Heart right ventricle (tissue), 16 donors: ENCODE measurements around the gene RBM42. TPM values are rescaled to one million over a fixed set of nuclear protein-coding genes. Genes with fewer than 3 reads are reported as not detected.

ENCODE experiments used
- ATAC-seq, 8 donors: fragments of 200-7000 bp; cut with Tn5 transposase; one replicate each; pipeline ENCODE4 v1.9.1; 2020; ENCODE audit warnings: mild to moderate bottlenecking in 8 of 8, moderate library complexity in 8 of 8, moderate number of reproducible peaks in 1 of 8
- DNase-seq, 2 donors: peaks; one replicate each; pipeline ENCODE4 v3.0.0-alpha.2; 2020
- H3K27ac ChIP-seq, 10 donors: fragments of 200-600 bp; sonication (generic) in 2 of 10; one replicate each; pipeline versions ENCODE4 v1.5.0 to v1.8.0; 2020 to 2022; ENCODE audit warnings: mild to moderate bottlenecking in 3 of 10
- H3K27me3 ChIP-seq, 7 donors: fragments of 200-600 bp; one replicate each; pipeline ENCODE4 v1.8.0; 2021 to 2022; ENCODE audit warnings: mild to moderate bottlenecking in 2 of 7
- H3K36me3 ChIP-seq, 9 donors: fragments of 200-600 bp; sonication (generic) in 1 of 9; one replicate each; pipeline versions ENCODE4 v1.5.0 to v1.8.0; 2020 to 2022; ENCODE audit warnings: mild to moderate bottlenecking in 2 of 9
- H3K4me1 ChIP-seq, 9 donors: fragments of 200-600 bp; sonication (generic) in 1 of 9; one replicate each; pipeline versions ENCODE4 v1.5.0 to v1.8.0; 2020 to 2022; ENCODE audit warnings: mild to moderate bottlenecking in 4 of 9
- H3K4me3 ChIP-seq, 10 donors: fragments of 200-600 bp; sonication (generic) in 2 of 10; one replicate each; pipeline versions ENCODE4 v1.5.0 to v1.8.0; 2020 to 2022; ENCODE audit warnings: mild to moderate bottlenecking in 7 of 10, moderate library complexity in 2 of 10
- H3K9me3 ChIP-seq, 11 donors: fragments of 200-600 bp in 10 of 11; sonication (generic) in 2 of 11; one replicate each; pipeline versions ENCODE4 v1.5.0 to v1.8.0; 2013 to 2022; ENCODE audit warnings: mild to moderate bottlenecking in 2 of 11, control low read depth in 1 of 11, moderate library complexity in 1 of 11
- CTCF ChIP-seq, 9 donors: fragments of 200-600 bp; sonication (generic) in 2 of 9; IDR thresholded peaks; one replicate each; pipeline versions ENCODE4 v1.5.0 to v1.8.0; 2021 to 2022; ENCODE audit warnings: antibody characterized with exemption in 9 of 9, mild to moderate bottlenecking in 5 of 9, moderate library complexity in 1 of 9
- WGBS, 2 donors: extraction: QIAGEN DNeasy Blood & Tissue Kit; methylation state at CpG; one replicate each; pipeline ENCODE4 v1.1.7; 2013; ENCODE audit warnings: inconsistent platforms in 1 of 2; 5-methylcytosine and 5-hydroxymethylcytosine counted together
- intact Hi-C, 10 donors: fragments of 100-400 bp; cut with DNase I; formaldehyde crosslinking; loops; one replicate each; pipeline versions ENCODE4 v1.11.1 to v1.14.2; 2022
- polyA plus RNA-seq, 2 donors: library from polyadenylated mRNA; stranded (reverse); fragments of 200-250 nt; gene quantifications; one replicate each; pipeline ENCODE4 v1.2.3, GENCODE V29; 2013
- total RNA-seq, 10 donors: library from RNA; stranded (reverse); fragmentation: NEBNext Ultra II Directional in 3 of 10; extraction: Animal tissue kit (Norgen Biotek cat#: 25700) in 3 of 10; gene quantifications; one replicate each; pipeline versions ENCODE4 v1.2.1 to v1.2.4, GENCODE V29; 2021 to 2023
- donor health status: Arrhythmogenic right ventricular cardiomyopathy.
- donor health status: ischemic (EF 13 %, LVEDD 7.1; RV severe dilation, severe dysfunction).
- donor health status: healthy with polysubstance abuse.
- donor health status: DM: no; HTN: yes; CAD: no.
- donor health status: DM: no; HTN: no; CAD: no.
- donor health status: ischemic (EF 25% LVEDD 6.9; RV normal size, moderate dysfunction).
- donor health status: ischemic (EF 25% LVEDD 5.7; RV mildly dilated, moderate dysfunction).
- donor health status: healthy.
- donor health status: DM: yes; HTN: yes; CAD: no.
- donor health status: Ischemic cardiomyopathy.
- donor health status: ischemic (EF 35%, LVEDD 5.7; RV mildly dilated, moderate dysfunction).
- donor health status: nonischemic (EF 11% LVEDD 7.7; RV severe dilation, severe dysfunction).
- donor health status: DM: yes; HTN: yes; CAD: no.
- donor health status: PGD.
- donor health status: ischemic (EF 29% LVEDD 5.4; RV normal size, mild dysfunction).
- donor health status: nonischemic (EF 23%, LVEDD 6.1; RV moderate dilation, normal function).

Gene RBM42
- total and polyA plus RNA-seq, 12 donors = 43.5 to 93.1 (median 53.7) TPM

- intact Hi-C loops = no loop called here
- 93% methylated on average over 17 of the region's 17 CpGs for WGBS, 2 donors
- no peak for TF ChIP-seq CTCF (IDR thresholded peaks at IDR 0.05)
- Histone ChIP-seq H3K4me1 (no peaks in the 10 kb centered on the region), H3K27me3 (no peaks in the 10 kb centered on the region), H3K4me3 (no peak overlapping the region), H3K27ac (no peak overlapping the region), H3K36me3 (peaks cover 0 to 50% (median 0%) of the 10 kb centered on the region in 9 donors), H3K9me3 (no peaks in the 10 kb centered on the region)
- no peak for DNase-seq
- ATAC-seq = peak in 1 of 8 donors; percentile 11
Observed at GRCh38 chr19:35620001-35620400, 8.8 kb upstream of the RBM42 start.

DNA sequence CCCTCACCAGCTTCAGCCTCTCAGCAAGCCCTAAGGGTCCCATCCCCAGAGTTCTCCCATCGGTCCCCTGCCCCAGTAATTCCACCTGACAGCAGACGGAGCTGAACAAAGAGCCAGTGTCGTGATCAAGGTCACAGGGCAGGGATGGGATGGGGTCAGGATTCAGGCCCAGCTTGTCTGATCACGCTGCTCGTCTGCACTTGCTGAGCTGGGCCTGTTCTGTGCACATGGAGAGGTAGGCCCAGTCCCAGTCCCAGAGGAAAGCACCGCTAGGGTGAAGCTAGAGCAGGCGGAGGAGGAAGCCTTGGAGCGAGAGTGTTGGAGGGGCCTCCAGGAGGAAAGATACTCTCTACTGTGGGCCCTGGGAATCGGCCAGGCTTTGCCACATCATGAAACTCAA is 7.1 kb upstream of the RBM42 start:
- WGBS, 2 donors = 93 to 95% methylated on average over 9 of the region's 9 CpGs
- intact Hi-C loops = no loop called here
- no peak for DNase-seq
- Histone ChIP-seq H3K27ac (no peak overlapping the region), H3K4me1 (no peaks in the 10 kb centered on the region), H3K9me3 (no peaks in the 10 kb centered on the region), H3K27me3 (no peaks in the 10 kb centered on the region), H3K4me3 (no peak overlapping the region), H3K36me3 (peaks cover 0 to 37% (median 0%) of the 10 kb centered on the region in 9 donors)
- no peak for ATAC-seq
- TF ChIP-seq CTCF (IDR thresholded peaks at IDR 0.05) = no peak

DNA sequence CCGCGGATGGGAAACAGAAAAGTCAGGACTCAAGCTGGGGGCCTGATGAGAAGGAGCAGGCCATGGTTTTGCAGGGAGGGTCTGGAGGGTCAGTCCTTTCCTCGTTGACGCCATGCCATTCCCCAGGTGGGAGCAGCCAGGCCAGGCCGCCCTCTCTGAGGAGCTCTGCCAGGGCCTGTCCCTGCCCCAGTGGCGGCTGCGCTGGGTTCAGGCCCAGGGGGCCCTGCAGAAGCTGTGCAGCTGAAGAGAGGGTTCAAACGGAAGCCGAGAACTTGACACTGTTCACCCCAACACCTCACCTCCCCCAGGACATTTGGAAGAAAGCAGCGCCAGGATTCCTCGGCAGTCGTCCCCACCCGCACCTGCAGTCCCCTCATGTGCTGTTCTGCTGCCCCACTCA is 6.1 kb upstream of the RBM42 start:
- Histone ChIP-seq H3K36me3 (peaks cover 0 to 26% (median 0%) of the 10 kb centered on the region in 9 donors), H3K9me3 (no peaks in the 10 kb centered on the region), H3K4me3 (no peak overlapping the region), H3K27me3 (no peaks in the 10 kb centered on the region), H3K4me1 (peaks cover 0 to 3% (median 0%) of the 10 kb centered on the region in 9 donors), H3K27ac (no peak overlapping the region)
- no peak for DNase-seq
- no peak for TF ChIP-seq CTCF (IDR thresholded peaks at IDR 0.05)
- 90 to 91% methylated on average over 12 to 13 of the region's 13 CpGs for WGBS, 2 donors
- ATAC-seq = no peak
- intact Hi-C loops = no loop called here

- 89 to 91% methylated on average over 6 of the region's 6 CpGs for WGBS, 2 donors
Observed at GRCh38 chr19:35623327-35624010, 5.4 kb upstream of the RBM42 start.

More at GRCh38 chr19:35623327-35624010, 5.4 kb upstream of the RBM42 start:
- no peak for TF ChIP-seq CTCF (IDR thresholded peaks at IDR 0.05)
- intact Hi-C loops = no loop called here
- Histone ChIP-seq H3K9me3 (no peaks in the 10 kb centered on the region), H3K27me3 (no peaks in the 10 kb centered on the region), H3K4me1 (peaks cover 0 to 10% (median 7%) of the 10 kb centered on the region in 9 donors), H3K36me3 (peaks cover 0 to 19% (median 0%) of the 10 kb centered on the region in 9 donors), H3K4me3 (no peak overlapping the region), H3K27ac (no peak overlapping the region)
- DNase-seq (no peak), ATAC-seq (no peak)
